Osteocyte (in vitro differentiated cells): ENCODE data around the gene LRRC63. TPM values are rescaled to one million over a fixed set of nuclear protein-coding genes. Genes with fewer than 3 reads are reported as not detected.
"Not testable (repeated sequence)": the region's sequence is repeated elsewhere in the genome, so short reads cannot be mapped to it uniquely, and the experiment has no call there.

ENCODE experiments used
- DNase-seq: peaks from one replicate; pipeline ENCODE4 v3.0.0; 2021; ENCODE audit warnings: mixed read lengths; ENCODE audit not compliant: unreplicated experiment; ENCODE audit errors: extremely low spot score
- H3K27ac Mint-ChIP-seq: one replicate; pipeline ENCODE4 v1.8.0; 2021; ENCODE audit warnings: mild to moderate bottlenecking, mixed read lengths; ENCODE audit not compliant: unreplicated experiment
- H3K27me3 Mint-ChIP-seq: one replicate; pipeline ENCODE4 v1.8.0; 2021; ENCODE audit warnings: mixed read lengths; ENCODE audit not compliant: unreplicated experiment
- H3K36me3 Mint-ChIP-seq: one replicate; pipeline ENCODE4 v1.8.0; 2021; ENCODE audit warnings: mixed read lengths; ENCODE audit not compliant: unreplicated experiment
- H3K4me1 Mint-ChIP-seq: one replicate; pipeline ENCODE4 v1.8.0; 2021; ENCODE audit warnings: mixed read lengths; ENCODE audit not compliant: unreplicated experiment
- H3K4me3 Mint-ChIP-seq: one replicate; pipeline ENCODE4 v1.8.0; 2021; ENCODE audit warnings: mild to moderate bottlenecking, moderate library complexity, mixed read lengths; ENCODE audit not compliant: unreplicated experiment
- H3K9me3 Mint-ChIP-seq: one replicate; pipeline ENCODE4 v1.8.0; 2021; ENCODE audit warnings: mixed read lengths; ENCODE audit not compliant: unreplicated experiment
- total RNA-seq: library from RNA; stranded (reverse); gene quantifications from 2 replicates; pipeline ENCODE4 v1.2.1, GENCODE V29; 2021
- TF ChIP-seq, protein P1 (sequence below): fragments of 200-600 bp; sonication (generic); IDR thresholded peaks from 2 replicates; pipeline ENCODE4 v1.5.0; 2021; ENCODE audit warnings: antibody characterized with exemption, mild to moderate bottlenecking, moderate library complexity

LRRC63 gene
- total RNA-seq, 1 donor from 2014 or later, result not detected

DNA sequence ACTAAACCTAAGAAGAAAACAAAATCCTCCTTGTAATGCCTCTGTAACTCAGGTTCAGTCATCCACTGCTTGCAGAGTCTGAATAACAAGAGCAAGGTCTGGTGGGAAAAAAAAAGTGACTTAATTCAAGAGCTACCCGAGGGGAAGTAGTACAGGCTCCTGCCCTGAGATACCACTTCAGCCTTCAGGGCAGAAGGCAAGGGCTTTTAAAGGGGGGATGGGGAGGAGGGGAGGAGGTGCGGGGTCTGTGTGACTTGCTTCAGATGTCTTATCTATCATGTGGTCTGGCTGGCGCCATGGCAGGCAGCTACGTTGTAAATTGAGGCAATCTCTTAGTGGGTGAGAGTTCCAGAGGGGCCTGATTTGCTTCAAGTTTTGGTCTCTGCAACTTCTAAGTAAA is 66.7 kb downstream of the LRRC63 start:
- Mint-ChIP-seq H3K9me3 (no peaks in the 10 kb centered on the region), H3K36me3 (no peaks in the 10 kb centered on the region), H3K27ac (no peak overlapping the region), H3K4me3 (no peak overlapping the region), H3K4me1 (no peaks in the 10 kb centered on the region), H3K27me3 (peaks cover 21% of the 10 kb centered on the region)
- DNase-seq, result no peak
- TF ChIP-seq, protein P1, sequence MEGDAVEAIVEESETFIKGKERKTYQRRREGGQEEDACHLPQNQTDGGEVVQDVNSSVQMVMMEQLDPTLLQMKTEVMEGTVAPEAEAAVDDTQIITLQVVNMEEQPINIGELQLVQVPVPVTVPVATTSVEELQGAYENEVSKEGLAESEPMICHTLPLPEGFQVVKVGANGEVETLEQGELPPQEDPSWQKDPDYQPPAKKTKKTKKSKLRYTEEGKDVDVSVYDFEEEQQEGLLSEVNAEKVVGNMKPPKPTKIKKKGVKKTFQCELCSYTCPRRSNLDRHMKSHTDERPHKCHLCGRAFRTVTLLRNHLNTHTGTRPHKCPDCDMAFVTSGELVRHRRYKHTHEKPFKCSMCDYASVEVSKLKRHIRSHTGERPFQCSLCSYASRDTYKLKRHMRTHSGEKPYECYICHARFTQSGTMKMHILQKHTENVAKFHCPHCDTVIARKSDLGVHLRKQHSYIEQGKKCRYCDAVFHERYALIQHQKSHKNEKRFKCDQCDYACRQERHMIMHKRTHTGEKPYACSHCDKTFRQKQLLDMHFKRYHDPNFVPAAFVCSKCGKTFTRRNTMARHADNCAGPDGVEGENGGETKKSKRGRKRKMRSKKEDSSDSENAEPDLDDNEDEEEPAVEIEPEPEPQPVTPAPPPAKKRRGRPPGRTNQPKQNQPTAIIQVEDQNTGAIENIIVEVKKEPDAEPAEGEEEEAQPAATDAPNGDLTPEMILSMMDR, result no peak

DNA sequence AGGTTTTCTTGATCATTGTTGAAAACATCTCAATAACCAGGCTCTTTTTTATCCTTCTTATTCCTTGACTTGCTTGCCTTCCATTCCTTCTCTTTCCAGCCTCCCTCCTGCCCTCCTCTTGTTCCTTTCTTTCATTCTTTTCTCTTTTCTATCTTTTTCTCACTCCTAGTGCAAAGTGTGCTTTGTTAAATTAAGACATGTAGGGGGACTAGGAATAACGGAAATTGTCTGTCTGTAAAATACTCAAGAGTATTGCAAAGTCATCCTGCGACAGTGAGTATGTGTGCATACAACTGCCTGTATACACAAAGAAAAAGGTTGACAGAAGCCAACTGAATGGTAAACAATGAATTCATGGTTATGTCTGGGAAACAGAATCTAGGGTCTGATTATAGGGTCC is 70.1 kb downstream of the LRRC63 start:
- H3K9me3 Mint-ChIP-seq, result no peaks in the 10 kb centered on the region
- TF ChIP-seq, protein P1, result no peak
- no peaks in the 10 kb centered on the region for H3K4me1 Mint-ChIP-seq
- DNase-seq, result no peak
- no peak overlapping the region for H3K4me3 Mint-ChIP-seq
- H3K27ac Mint-ChIP-seq, result no peak overlapping the region
- H3K36me3 Mint-ChIP-seq, result no peaks in the 10 kb centered on the region
- peaks cover 4% of the 10 kb centered on the region for H3K27me3 Mint-ChIP-seq

DNA sequence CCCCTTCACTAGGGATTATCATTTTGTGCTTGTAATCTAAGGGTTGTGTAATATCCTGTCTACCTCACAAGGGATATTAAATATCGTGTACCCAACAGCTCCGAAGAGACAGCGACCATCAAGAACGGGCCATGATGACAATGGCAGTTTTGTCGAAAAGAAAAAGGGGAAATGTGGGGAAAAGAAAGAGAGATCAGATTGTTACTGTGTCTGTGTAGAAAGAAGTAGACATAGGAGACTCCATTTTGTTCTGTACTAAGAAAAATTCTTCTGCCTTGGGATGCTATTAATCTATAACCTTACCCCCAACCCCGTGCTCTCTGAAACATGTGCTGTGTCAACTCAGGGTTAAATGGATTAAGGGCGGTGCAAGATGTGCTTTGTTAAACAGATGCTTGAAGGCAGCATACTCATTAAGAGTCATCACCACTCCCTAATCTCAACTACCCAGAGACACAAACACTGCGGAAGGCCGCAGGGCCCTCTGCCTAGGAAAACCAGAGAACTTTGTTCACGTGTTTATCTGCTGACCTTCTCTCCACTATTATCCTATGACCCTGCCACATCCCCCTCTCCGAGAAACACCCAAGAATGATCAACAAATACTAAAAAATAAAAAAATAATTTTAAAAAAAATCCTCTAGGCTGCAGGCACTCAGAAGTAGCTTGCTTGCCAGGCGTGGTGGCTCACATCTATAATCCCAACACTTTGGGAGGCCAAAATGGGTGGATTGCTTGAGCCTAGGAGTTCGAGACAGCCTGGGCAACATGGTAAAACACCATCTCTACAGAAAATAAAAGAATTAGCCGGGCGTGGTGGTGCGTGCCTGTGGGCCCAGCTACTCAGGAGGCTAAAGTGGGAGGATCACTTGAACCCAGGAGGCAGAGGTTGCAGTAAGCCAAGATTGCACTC is 72.4 kb downstream of the LRRC63 start:
- H3K36me3 Mint-ChIP-seq, H3K27me3 Mint-ChIP-seq, H3K9me3 Mint-ChIP-seq, H3K27ac Mint-ChIP-seq, H3K4me3 Mint-ChIP-seq, H3K4me1 Mint-ChIP-seq, DNase-seq: not testable (repeated sequence)

DNA sequence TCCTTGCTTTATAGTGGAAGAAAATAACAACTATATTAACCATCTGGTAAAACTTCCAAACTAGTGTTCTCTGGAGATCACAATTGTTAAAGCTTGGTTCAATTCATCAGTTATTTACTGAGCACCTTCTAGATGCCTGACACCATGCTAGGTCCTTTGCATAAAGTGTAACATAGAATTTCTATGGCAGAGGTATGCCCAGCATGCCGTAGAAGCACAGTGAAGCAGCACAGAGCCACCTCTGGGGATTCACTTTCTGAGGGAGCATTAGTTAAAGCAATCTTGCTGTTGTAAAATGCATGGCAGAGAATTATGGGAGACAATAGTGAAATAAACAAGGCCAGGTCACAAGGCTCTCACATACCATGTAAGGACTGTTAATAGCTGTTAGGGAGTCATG is 75.2 kb downstream of the LRRC63 start:
- H3K4me3 Mint-ChIP-seq, result no peak overlapping the region

DNA sequence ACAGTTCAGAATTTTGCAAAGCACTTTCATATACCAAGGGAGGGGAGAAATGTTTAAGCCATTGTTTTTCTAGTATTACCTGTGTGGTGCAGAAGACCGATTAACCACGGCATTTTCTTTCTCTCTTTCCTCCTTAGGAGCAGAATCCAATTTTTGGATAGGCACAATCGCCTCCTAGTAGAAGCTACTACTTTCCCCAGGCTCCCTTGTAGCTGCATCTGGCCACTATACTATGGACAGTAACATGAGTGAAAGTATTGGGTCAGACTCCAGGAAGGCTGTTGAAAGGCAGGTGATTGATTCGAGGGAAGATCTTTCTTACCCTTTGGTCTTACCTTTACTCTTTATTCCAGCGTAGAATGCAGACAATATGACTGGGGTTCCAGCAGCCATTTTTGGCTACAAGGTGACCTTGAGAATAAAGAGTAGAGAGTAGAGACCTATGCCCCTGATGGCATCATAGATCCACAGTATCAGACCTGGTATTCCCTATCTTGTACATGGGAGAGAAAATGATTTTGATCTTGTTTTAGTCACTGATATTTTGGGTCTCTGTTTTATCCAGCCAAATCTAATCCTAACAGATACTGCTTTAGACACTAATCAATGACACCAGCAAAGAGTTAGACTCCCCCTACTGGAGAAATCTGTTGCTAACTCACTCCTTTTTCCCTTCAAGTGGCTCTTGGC is 77.0 kb downstream of the LRRC63 start:
- H3K27ac Mint-ChIP-seq, result no peak overlapping the region
- DNase-seq, result no peak
- H3K4me3 Mint-ChIP-seq, result no peak overlapping the region
- H3K27me3 Mint-ChIP-seq, result peaks cover 2% of the 10 kb centered on the region
- H3K4me1 Mint-ChIP-seq, result no peaks in the 10 kb centered on the region
- TF ChIP-seq, protein P1, result peak; percentile 69
- no peaks in the 10 kb centered on the region for H3K36me3 Mint-ChIP-seq
- H3K9me3 Mint-ChIP-seq, result no peaks in the 10 kb centered on the region

More for the DNA sequence above, 75.2 kb downstream of the LRRC63 start:
- H3K27ac Mint-ChIP-seq, result no peak overlapping the region
- no peaks in the 10 kb centered on the region for H3K36me3 Mint-ChIP-seq
- H3K4me1 Mint-ChIP-seq, result no peaks in the 10 kb centered on the region
- DNase-seq, result no peak
- TF ChIP-seq, protein P1, result no peak
- H3K9me3 Mint-ChIP-seq, result no peaks in the 10 kb centered on the region
- H3K27me3 Mint-ChIP-seq, result no peaks in the 10 kb centered on the region
